ENCODE measurements around the gene FAM222A.
A peak's percentile ranks its signal among the peaks of the same experiment; 100 is the strongest.

The FAM222A gene

DNA sequence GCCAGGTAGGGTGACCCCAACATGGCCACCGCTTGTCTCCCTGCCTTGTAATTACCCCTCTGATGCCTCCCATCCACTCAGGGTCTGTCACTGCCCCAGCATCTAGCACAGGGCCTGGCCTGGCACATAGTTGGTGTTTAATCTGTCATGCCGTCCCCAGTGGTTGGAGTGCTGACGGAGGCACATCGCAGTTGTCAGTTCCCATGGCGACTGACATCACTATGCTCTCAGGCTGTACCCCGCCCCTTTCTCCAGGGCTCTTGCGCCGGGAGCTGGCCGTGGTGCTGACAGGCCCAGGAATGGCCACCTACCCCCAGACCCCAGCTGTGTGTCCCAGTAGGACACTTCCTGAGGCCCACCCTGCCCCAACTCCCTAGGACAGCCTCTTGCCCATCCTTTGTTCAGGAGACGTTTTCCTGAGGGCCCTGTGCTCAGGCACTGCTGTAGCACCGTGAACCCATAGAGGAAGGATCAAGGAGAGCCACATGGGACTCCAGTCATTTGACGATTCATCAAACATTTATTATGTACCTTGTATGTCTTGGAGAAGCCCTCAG is 23.0 kb downstream of the FAM222A start:
- ATAC-seq: peak; percentile 18
- no peak for TF ChIP-seq ZC3H10 (CRISPR knock-in tag; IDR thresholded peaks at IDR 0.05)
- no peak for TF ChIP-seq SNAI2 (CRISPR knock-in tag; IDR thresholded peaks at IDR 0.05)

DNA sequence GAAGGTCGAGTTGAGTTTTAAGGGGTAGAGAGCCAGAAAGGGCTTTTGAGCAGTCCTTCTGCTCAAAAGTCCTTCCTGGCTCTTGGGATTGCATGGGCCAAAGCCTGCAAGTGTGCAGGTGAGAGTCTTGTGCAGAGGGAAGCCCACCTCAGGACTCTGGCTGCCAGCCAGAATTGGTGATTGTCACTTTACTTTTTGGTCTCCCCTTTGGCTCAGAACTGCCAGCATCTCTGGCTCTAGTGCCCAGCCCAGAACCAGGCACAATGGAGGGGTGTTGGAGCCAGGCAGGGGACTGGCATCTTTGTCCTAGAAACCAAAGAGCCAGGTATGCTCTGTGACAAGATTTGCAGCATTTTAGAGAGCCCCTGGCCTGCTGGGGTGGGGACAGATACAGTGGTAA is 23.5 kb downstream of the FAM222A start:
- TF ChIP-seq ZNF565 (CRISPR knock-in tag; conservative IDR thresholded peaks at IDR 0.05; ENCODE audit: low read depth) (no peak), ZNF8 (CRISPR knock-in tag; IDR thresholded peaks at IDR 0.05) (no peak), ESRRG (CRISPR knock-in tag; IDR thresholded peaks at IDR 0.05) (no peak), ARNTL (CRISPR knock-in tag; IDR thresholded peaks at IDR 0.05; ENCODE audit: borderline replicate concordance, low read depth) (no peak), ZFP3 (CRISPR knock-in tag; IDR thresholded peaks at IDR 0.05) (no peak), ISL1 (CRISPR knock-in tag; IDR thresholded peaks at IDR 0.05) (no peak), CSDC2 (CRISPR knock-in tag; IDR thresholded peaks at IDR 0.05) (no peak), OSR1 (CRISPR knock-in tag; IDR thresholded peaks at IDR 0.05) (no peak), ZNF70 (CRISPR knock-in tag; IDR thresholded peaks at IDR 0.05) (no peak), SNAI2 (CRISPR knock-in tag; IDR thresholded peaks at IDR 0.05) (no peak), ZC3H10 (CRISPR knock-in tag; IDR thresholded peaks at IDR 0.05) (no peak)
- TF ChIP-seq, protein P1, sequence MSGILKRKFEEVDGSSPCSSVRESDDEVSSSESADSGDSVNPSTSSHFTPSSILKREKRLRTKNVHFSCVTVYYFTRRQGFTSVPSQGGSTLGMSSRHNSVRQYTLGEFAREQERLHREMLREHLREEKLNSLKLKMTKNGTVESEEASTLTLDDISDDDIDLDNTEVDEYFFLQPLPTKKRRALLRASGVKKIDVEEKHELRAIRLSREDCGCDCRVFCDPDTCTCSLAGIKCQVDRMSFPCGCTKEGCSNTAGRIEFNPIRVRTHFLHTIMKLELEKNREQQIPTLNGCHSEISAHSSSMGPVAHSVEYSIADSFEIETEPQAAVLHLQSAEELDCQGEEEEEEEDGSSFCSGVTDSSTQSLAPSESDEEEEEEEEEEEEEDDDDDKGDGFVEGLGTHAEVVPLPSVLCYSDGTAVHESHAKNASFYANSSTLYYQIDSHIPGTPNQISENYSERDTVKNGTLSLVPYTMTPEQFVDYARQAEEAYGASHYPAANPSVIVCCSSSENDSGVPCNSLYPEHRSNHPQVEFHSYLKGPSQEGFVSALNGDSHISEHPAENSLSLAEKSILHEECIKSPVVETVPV (CRISPR knock-in tag; IDR thresholded peaks at IDR 0.05): no peak
- TF ChIP-seq, protein P2, sequence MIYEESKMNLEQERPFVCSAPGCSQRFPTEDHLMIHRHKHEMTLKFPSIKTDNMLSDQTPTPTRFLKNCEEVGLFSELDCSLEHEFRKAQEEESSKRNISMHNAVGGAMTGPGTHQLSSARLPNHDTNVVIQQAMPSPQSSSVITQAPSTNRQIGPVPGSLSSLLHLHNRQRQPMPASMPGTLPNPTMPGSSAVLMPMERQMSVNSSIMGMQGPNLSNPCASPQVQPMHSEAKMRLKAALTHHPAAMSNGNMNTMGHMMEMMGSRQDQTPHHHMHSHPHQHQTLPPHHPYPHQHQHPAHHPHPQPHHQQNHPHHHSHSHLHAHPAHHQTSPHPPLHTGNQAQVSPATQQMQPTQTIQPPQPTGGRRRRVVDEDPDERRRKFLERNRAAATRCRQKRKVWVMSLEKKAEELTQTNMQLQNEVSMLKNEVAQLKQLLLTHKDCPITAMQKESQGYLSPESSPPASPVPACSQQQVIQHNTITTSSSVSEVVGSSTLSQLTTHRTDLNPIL (CRISPR knock-in tag; IDR thresholded peaks at IDR 0.05; ENCODE audit: low read depth): no peak
- TF ChIP-seq, protein P3, sequence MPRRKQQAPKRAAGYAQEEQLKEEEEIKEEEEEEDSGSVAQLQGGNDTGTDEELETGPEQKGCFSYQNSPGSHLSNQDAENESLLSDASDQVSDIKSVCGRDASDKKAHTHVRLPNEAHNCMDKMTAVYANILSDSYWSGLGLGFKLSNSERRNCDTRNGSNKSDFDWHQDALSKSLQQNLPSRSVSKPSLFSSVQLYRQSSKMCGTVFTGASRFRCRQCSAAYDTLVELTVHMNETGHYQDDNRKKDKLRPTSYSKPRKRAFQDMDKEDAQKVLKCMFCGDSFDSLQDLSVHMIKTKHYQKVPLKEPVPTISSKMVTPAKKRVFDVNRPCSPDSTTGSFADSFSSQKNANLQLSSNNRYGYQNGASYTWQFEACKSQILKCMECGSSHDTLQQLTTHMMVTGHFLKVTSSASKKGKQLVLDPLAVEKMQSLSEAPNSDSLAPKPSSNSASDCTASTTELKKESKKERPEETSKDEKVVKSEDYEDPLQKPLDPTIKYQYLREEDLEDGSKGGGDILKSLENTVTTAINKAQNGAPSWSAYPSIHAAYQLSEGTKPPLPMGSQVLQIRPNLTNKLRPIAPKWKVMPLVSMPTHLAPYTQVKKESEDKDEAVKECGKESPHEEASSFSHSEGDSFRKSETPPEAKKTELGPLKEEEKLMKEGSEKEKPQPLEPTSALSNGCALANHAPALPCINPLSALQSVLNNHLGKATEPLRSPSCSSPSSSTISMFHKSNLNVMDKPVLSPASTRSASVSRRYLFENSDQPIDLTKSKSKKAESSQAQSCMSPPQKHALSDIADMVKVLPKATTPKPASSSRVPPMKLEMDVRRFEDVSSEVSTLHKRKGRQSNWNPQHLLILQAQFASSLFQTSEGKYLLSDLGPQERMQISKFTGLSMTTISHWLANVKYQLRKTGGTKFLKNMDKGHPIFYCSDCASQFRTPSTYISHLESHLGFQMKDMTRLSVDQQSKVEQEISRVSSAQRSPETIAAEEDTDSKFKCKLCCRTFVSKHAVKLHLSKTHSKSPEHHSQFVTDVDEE (CRISPR knock-in tag; IDR thresholded peaks at IDR 0.05): no peak
- ATAC-seq: no peak

DNA sequence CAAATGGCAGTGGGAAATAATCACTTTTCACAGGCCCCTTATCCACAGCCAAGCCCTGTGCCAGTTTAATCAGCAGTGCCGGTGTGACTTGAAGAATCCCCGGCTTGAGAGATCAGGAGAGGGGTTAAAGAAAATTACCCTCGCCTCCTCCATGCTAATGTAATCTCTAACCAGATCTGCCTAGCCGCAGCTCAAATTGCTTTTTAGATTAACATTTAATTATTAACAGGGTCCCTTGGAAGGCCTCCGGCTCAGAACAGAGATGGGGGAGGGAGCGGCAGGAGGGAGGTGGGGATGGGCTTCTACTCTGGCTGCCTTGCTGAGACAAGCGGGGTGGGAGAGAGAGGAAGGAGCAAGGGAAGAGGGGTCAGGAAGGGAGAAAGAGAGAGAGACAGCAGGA is 24.0 kb downstream of the FAM222A start:
- no peak for ATAC-seq
- TF ChIP-seq ZNF8 (CRISPR knock-in tag; IDR thresholded peaks at IDR 0.05) (no peak), TCF4 (CRISPR knock-in tag; IDR thresholded peaks at IDR 0.05; ENCODE audit: borderline replicate concordance) (peak; percentile 50; the same call in 1 of the 2 replicates)

DNA sequence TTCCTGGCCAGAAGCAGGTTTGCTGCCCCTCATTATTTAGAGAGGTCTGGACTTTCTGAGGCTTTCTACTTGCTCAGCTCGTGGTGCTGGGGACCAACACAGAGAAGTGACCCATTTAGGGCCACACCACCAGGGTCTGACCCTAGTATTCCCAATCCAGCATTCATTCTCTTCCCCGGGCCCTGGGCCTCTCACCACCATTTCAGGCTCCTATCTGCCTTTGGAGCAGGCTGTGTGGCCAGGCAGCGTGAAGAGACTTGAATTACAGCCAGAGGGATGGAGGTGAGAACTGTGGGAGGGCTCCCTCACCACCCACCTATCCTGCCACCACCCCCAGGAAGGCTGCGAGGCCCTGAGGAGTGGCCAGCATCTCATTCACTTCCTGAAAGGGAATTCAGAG is 24.6 kb downstream of the FAM222A start:
- no peak for ATAC-seq
- TF ChIP-seq, protein P4, sequence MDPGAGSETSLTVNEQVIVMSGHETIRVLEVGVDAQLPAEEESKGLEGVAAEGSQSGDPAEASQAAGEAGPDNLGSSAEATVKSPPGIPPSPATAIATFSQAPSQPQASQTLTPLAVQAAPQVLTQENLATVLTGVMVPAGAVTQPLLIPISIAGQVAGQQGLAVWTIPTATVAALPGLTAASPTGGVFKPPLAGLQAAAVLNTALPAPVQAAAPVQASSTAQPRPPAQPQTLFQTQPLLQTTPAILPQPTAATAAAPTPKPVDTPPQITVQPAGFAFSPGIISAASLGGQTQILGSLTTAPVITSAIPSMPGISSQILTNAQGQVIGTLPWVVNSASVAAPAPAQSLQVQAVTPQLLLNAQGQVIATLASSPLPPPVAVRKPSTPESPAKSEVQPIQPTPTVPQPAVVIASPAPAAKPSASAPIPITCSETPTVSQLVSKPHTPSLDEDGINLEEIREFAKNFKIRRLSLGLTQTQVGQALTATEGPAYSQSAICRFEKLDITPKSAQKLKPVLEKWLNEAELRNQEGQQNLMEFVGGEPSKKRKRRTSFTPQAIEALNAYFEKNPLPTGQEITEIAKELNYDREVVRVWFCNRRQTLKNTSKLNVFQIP (CRISPR knock-in tag; IDR thresholded peaks at IDR 0.05; ENCODE audit: borderline replicate concordance, low read depth): no peak
- TF ChIP-seq, protein P5, sequence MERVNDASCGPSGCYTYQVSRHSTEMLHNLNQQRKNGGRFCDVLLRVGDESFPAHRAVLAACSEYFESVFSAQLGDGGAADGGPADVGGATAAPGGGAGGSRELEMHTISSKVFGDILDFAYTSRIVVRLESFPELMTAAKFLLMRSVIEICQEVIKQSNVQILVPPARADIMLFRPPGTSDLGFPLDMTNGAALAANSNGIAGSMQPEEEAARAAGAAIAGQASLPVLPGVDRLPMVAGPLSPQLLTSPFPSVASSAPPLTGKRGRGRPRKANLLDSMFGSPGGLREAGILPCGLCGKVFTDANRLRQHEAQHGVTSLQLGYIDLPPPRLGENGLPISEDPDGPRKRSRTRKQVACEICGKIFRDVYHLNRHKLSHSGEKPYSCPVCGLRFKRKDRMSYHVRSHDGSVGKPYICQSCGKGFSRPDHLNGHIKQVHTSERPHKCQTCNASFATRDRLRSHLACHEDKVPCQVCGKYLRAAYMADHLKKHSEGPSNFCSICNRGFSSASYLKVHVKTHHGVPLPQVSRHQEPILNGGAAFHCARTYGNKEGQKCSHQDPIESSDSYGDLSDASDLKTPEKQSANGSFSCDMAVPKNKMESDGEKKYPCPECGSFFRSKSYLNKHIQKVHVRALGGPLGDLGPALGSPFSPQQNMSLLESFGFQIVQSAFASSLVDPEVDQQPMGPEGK (CRISPR knock-in tag; IDR thresholded peaks at IDR 0.05; ENCODE audit: borderline replicate concordance): no peak
- TF ChIP-seq ZNF8 (CRISPR knock-in tag; IDR thresholded peaks at IDR 0.05): no peak
- TF ChIP-seq SNAI2 (CRISPR knock-in tag; IDR thresholded peaks at IDR 0.05): no peak
- no peak for TF ChIP-seq RARB (CRISPR knock-in tag; IDR thresholded peaks at IDR 0.05)
- no peak for TF ChIP-seq ZC3H10 (CRISPR knock-in tag; IDR thresholded peaks at IDR 0.05)
- no peak for TF ChIP-seq CSDC2 (CRISPR knock-in tag; IDR thresholded peaks at IDR 0.05)
- no peak for TF ChIP-seq ESRRG (CRISPR knock-in tag; IDR thresholded peaks at IDR 0.05)
- TF ChIP-seq ZFP30 (CRISPR knock-in tag; IDR thresholded peaks at IDR 0.05): no peak
- no peak for TF ChIP-seq TCF4 (CRISPR knock-in tag; IDR thresholded peaks at IDR 0.05; ENCODE audit: borderline replicate concordance)
- TF ChIP-seq BACH2 (CRISPR knock-in tag; IDR thresholded peaks at IDR 0.05; ENCODE audit: borderline replicate concordance): no peak

Measured in SK-N-SH treated with all-trans-retinoic acid at 6 μM for 48 hours (cell line).